K562 (cell line): ENCODE measurements around the gene TACSTD2. TPM values are rescaled to one million over a fixed set of nuclear protein-coding genes. Genes with fewer than 3 reads are reported as not detected.

Source experiments
- ATAC-seq: fragments of 200-7000 bp; cut with Tn5 transposase; 3 replicates; pipeline ENCODE4 v1.9.1; 2020; ENCODE audit warnings: moderate library complexity
- BruUV-seq: library from RNA; stranded (reverse); fragments of 400-500 nt; replicated peaks from 2 replicates; lab custom pipeline; 2021; lab: Mats Ljungman, UMichigan
- CTCF ChIA-PET: fragments of 300-600 bp; formaldehyde crosslinking; extraction: SDS; loops from one replicate; lab custom pipeline; 2021; ENCODE audit warnings: low intra/inter-chr PET ratio; lab: Yijun Ruan, JAX
- POLR2A ChIA-PET: fragments of 300-600, 350-650 bp; sonication (Branson Sonifier 250); formaldehyde crosslinking; extraction: SDS; loops from one replicate; lab custom pipeline; 2021; ENCODE audit warnings: antibody characterized with exemption, inconsistent platforms; lab: Yijun Ruan, JAX
- DNase-seq, 4 experiments: peaks; one replicate each; pipeline versions ENCODE4 v3.0.0 to v3.0.0-alpha.2; 2011 to 2018; ENCODE audit warnings: low spot score in 3 of 4, mixed read lengths in 3 of 4; ENCODE audit errors: extremely low read depth in 1 of 4
- FAIRE-seq: peaks from 2 replicates; lab custom pipeline; 2011; peaks lifted over from hg19 to GRCh38; lab: Jason Lieb, UNC
- H2AFZ ChIP-seq: 2 replicates; pipeline ENCODE4 v1.6.0; 2011; ENCODE audit warnings: low read depth, low read length, control low read depth, inconsistent platforms
- H3K27ac ChIP-seq: fragments of 200-600 bp; 3 replicates; pipeline ENCODE4 v1.8.0; 2011; ENCODE audit warnings: low read depth, mild to moderate bottlenecking, control low read depth, inconsistent platforms, low read length, moderate library complexity, mixed read lengths; ENCODE audit errors: extremely low read depth
- H3K27me3 ChIP-seq, 2 experiments: fragments of 300-600 bp in 1 of 2; 2 replicates in 1 of 2; 3 replicates in 1 of 2; pipeline versions ENCODE4 v1.6.0 to v1.8.0; 2011; ENCODE audit warnings: inconsistent platforms in 2 of 2, low read length in 2 of 2, mild to moderate bottlenecking in 1 of 2, mixed read lengths in 1 of 2, moderate library complexity in 1 of 2; ENCODE audit not compliant: control insufficient read depth in 2 of 2, insufficient read depth in 2 of 2
- H3K36me3 ChIP-seq: fragments of 300-600 bp; 3 replicates; pipeline ENCODE4 v1.8.0; 2011; ENCODE audit warnings: mild to moderate bottlenecking, low read length, inconsistent platforms; ENCODE audit not compliant: control insufficient read depth, insufficient read depth
- H3K4me1 ChIP-seq, 2 experiments: fragments of 200-600 bp in 1 of 2; replicated peaks in 1 of 2; 2 replicates in 1 of 2; 3 replicates in 1 of 2; pipeline versions ENCODE4 v1.5.1 to v1.8.0; 2011; ENCODE audit warnings: inconsistent platforms in 2 of 2, low read length in 2 of 2, mild to moderate bottlenecking in 1 of 2, mixed read lengths in 1 of 2, moderate library complexity in 1 of 2; ENCODE audit not compliant: control insufficient read depth in 2 of 2, insufficient read depth in 2 of 2
- H3K4me2 ChIP-seq: 2 replicates; pipeline ENCODE4 v1.6.1; 2011; ENCODE audit warnings: low read length, control low read depth, inconsistent platforms, mixed read lengths; ENCODE audit not compliant: insufficient read depth
- H3K4me3 ChIP-seq: fragments of 200-600 bp; sonication (generic), shearing (Covaris generic); 2 replicates; pipeline ENCODE4 v1.5.1; 2016; ENCODE audit warnings: control low read depth, inconsistent platforms
- H3K79me2 ChIP-seq: fragments of 200-600 bp; 3 replicates; pipeline ENCODE4 v1.8.0; 2011; ENCODE audit warnings: low read length, inconsistent platforms; ENCODE audit not compliant: control insufficient read depth, insufficient read depth
- H3K9ac ChIP-seq, 2 experiments: 2 replicates each; pipeline versions ENCODE4 v1.6.0 to v1.6.1; 2011; ENCODE audit warnings: low read depth in 2 of 2, low read length in 2 of 2, control low read depth in 1 of 2, inconsistent platforms in 1 of 2, mild to moderate bottlenecking in 1 of 2, mixed read lengths in 1 of 2; ENCODE audit not compliant: insufficient read depth in 1 of 2
- H3K9me1 ChIP-seq: one replicate; pipeline ENCODE4 v1.6.0; 2011; ENCODE audit warnings: inconsistent platforms, mild to moderate bottlenecking, low read length, moderate library complexity; ENCODE audit not compliant: control insufficient read depth, insufficient read depth
- H3K9me3 ChIP-seq: replicated peaks from 2 replicates; pipeline ENCODE4 v1.5.1; 2011; ENCODE audit warnings: low read depth, low read length, inconsistent platforms; ENCODE audit not compliant: control insufficient read depth, insufficient read depth
- H4K20me1 ChIP-seq: replicated peaks from 2 replicates; pipeline ENCODE4 v1.6.1; 2011; ENCODE audit warnings: low read length, inconsistent platforms, mixed read lengths; ENCODE audit not compliant: control insufficient read depth, insufficient read depth
- ARNT ChIP-seq, 2 experiments: fragments of 450-650 bp; IDR thresholded peaks; 2 replicates each; pipeline ENCODE4 v1.6.1; 2016; ENCODE audit warnings: mild to moderate bottlenecking in 1 of 2
- ESRRA ChIP-seq: fragments of 450-650 bp; IDR thresholded peaks from 2 replicates; pipeline ENCODE4 v1.6.1; 2014; ENCODE audit warnings: low read depth, mild to moderate bottlenecking, moderate library complexity, borderline replicate concordance
- EZH2 ChIP-seq: IDR thresholded peaks from 2 replicates; pipeline ENCODE4 v1.6.1; 2012; ENCODE audit warnings: low read depth, mild to moderate bottlenecking, inconsistent platforms, low read length, borderline replicate concordance
- KLF6 ChIP-seq: fragments of 250-450 bp; sonication (Bioruptor Pico); IDR thresholded peaks from 2 replicates; pipeline ENCODE4 v1.4.0; 2020; ENCODE audit warnings: mild to moderate bottlenecking, moderate library complexity, borderline replicate concordance
- NCOA4 ChIP-seq: fragments of 450-650 bp; IDR thresholded peaks from 2 replicates; pipeline ENCODE4 v1.6.1; 2018; ENCODE audit warnings: mild to moderate bottlenecking; ENCODE audit not compliant: partially characterized antibody
- TCFL5 ChIP-seq: fragments of 250-450 bp; sonication (Bioruptor Pico); conservative IDR thresholded peaks from 2 replicates; pipeline ENCODE4 v1.6.1; 2021; ENCODE audit warnings: mild to moderate bottlenecking, moderate library complexity, matching md5 sums
- ZNF143 ChIP-seq: sonication (generic); formaldehyde crosslinking; IDR thresholded peaks from 2 replicates; pipeline ENCODE4 v1.9.0; 2022; ENCODE audit warnings: mild to moderate bottlenecking, missing genetic modification reagents
- WGBS: fragments of 100-300 bp; shearing (Covaris generic); methylation state at CpG from one replicate; pipeline ENCODE4 v1.1.6; 2016; ENCODE audit warnings: low coverage, mixed read lengths; ENCODE audit not compliant: insufficient coverage; ENCODE audit errors: missing lambda C conversion rate; 5-methylcytosine and 5-hydroxymethylcytosine counted together
- in situ Hi-C: fragments of 300-500 bp; cut with MboI; formaldehyde crosslinking; loops from 4 replicates; pipeline ENCODE4 v1.15.0; 2018; ENCODE audit warnings: inconsistent platforms, mixed read lengths
- intact Hi-C: fragments of 100-400 bp; cut with micrococcal nuclease; formaldehyde crosslinking; loops from 2 replicates; pipeline ENCODE4 v1.14.2; 2022
- polyA plus RNA-seq, 8 experiments: library from polyadenylated mRNA; depleted of rRNA in 4 of 8; stranded (reverse) in 5 of 8; unstranded in 3 of 8; fragments of >200 nt; fragmentation: Nextera tagmentation in 2 of 8; fragmentation: Illumina TruSeq in 1 of 8; extraction: Ambion mirVana in 2 of 8; extraction: Trizol in 1 of 8; gene quantifications; 2 replicates each; pipeline versions ENCODE4 v1.2.1 to v1.2.3, GENCODE V29; 2011 to 2014; ENCODE audit warnings: inconsistent platforms in 1 of 8, missing spikeins in 1 of 8
- total RNA-seq, 7 experiments: library from RNA; depleted of rRNA in 6 of 7; stranded (reverse); fragments of >200 nt in 6 of 7; fragmentation: Illumina TruSeq in 2 of 7; extraction: Trizol in 2 of 7; gene quantifications; 2 replicates each; pipeline versions ENCODE4 v1.2.1 to v1.2.3, GENCODE V29; 2011 to 2021; ENCODE audit warnings: low replicate concordance in 1 of 7
- TF ChIP-seq, protein P1 (sequence below): fragments of 450-650 bp; formaldehyde crosslinking; conservative IDR thresholded peaks from 2 replicates; pipeline ENCODE4 v1.4.0; 2022; ENCODE audit warnings: mild to moderate bottlenecking, missing genetic modification characterization
- TF ChIP-seq, protein P2 (sequence below): sonication (generic); formaldehyde crosslinking; IDR thresholded peaks from 2 replicates; pipeline ENCODE4 v1.8.1; 2023; ENCODE audit warnings: mild to moderate bottlenecking, missing genetic modification reagents
- TF ChIP-seq, protein P3 (sequence below): sonication (generic); formaldehyde crosslinking; IDR thresholded peaks from 2 replicates; pipeline ENCODE4 v1.8.1; 2022; ENCODE audit warnings: missing genetic modification reagents
- TF ChIP-seq, protein P4 (sequence below): fragments of 250-450 bp; sonication (Bioruptor Pico); IDR thresholded peaks from 2 replicates; pipeline ENCODE4 v1.5.0; 2021
- TF ChIP-seq, protein P5 (sequence below): fragments of 450-650 bp; IDR thresholded peaks from 2 replicates; pipeline ENCODE4 v1.6.1; 2017; ENCODE audit warnings: antibody characterized with exemption, mild to moderate bottlenecking

TACSTD2 gene
- total and polyA plus RNA-seq, 9 of the 15 experiments (the other 6 are each of a cell fraction or from before 2014, with no cell fraction given), result 0.04 to 0.31 TPM; not detected in 7

DNA sequence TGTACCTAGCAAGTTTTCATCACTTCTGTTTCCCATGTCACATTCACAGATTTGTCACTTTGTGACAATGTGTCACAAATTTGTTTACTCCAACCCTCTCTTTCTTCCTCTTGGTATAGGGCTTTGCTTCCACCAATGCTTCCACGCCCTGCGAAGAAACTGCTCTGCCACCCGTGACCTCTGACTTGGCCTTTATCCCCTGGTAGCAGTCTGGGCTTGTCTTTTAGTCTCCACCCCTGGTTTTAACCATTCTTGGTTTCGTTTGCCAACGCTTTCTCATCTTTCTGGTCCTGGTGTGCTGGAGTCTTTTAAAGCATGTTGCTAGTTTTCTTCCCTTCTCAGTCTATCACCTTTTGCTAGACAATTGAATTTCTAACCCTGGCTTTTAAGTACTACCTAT, 8.1 kb downstream of the TACSTD2 start:
- Histone ChIP-seq H3K9me3 (no peaks in the 10 kb centered on the region), H3K27me3 (peaks cover 4 to 8% of the 10 kb centered on the region in 2 experiments; a peak in 2 of 5 replicates), H3K9me1 (no peaks in the 10 kb centered on the region), H3K79me2 (no peaks in the 10 kb centered on the region), H2AFZ (no peak overlapping the region), H3K27ac (no peak overlapping the region), H3K36me3 (no peaks in the 10 kb centered on the region), H3K4me1 (no peaks in the 10 kb centered on the region; a peak in 1 of 5 replicates), H3K4me3 (no peak overlapping the region), H3K9ac (no peak overlapping the region), H4K20me1 (no peaks in the 10 kb centered on the region), H3K4me2 (no peak overlapping the region)
- BruUV-seq, result no TSS peak
- POLR2A ChIA-PET, result interaction anchor here (1.1 kb wide), 2 partner anchors 18 to 21 kb away, joined by 3 read pairs; no protein-coding TSS in a partner anchor
- 25% methylated on average over 5 of the region's 5 CpGs for whole genome bisulfite sequencing
- CTCF ChIA-PET, result no interaction called here
- ATAC-seq (no peak), FAIRE-seq (no peak), DNase-seq (no peak)
- in situ Hi-C loops (no loop called here), intact Hi-C loops (no loop called here)
- TF ChIP-seq KLF6 (CRISPR knock-in tag), result no peak
- TF ChIP-seq, protein P1, sequence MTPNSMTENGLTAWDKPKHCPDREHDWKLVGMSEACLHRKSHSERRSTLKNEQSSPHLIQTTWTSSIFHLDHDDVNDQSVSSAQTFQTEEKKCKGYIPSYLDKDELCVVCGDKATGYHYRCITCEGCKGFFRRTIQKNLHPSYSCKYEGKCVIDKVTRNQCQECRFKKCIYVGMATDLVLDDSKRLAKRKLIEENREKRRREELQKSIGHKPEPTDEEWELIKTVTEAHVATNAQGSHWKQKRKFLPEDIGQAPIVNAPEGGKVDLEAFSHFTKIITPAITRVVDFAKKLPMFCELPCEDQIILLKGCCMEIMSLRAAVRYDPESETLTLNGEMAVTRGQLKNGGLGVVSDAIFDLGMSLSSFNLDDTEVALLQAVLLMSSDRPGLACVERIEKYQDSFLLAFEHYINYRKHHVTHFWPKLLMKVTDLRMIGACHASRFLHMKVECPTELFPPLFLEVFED (CRISPR knock-in tag), result no peak
- TF ChIP-seq TCFL5, result no peak
- TF ChIP-seq, protein P2, sequence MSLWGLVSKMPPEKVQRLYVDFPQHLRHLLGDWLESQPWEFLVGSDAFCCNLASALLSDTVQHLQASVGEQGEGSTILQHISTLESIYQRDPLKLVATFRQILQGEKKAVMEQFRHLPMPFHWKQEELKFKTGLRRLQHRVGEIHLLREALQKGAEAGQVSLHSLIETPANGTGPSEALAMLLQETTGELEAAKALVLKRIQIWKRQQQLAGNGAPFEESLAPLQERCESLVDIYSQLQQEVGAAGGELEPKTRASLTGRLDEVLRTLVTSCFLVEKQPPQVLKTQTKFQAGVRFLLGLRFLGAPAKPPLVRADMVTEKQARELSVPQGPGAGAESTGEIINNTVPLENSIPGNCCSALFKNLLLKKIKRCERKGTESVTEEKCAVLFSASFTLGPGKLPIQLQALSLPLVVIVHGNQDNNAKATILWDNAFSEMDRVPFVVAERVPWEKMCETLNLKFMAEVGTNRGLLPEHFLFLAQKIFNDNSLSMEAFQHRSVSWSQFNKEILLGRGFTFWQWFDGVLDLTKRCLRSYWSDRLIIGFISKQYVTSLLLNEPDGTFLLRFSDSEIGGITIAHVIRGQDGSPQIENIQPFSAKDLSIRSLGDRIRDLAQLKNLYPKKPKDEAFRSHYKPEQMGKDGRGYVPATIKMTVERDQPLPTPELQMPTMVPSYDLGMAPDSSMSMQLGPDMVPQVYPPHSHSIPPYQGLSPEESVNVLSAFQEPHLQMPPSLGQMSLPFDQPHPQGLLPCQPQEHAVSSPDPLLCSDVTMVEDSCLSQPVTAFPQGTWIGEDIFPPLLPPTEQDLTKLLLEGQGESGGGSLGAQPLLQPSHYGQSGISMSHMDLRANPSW (CRISPR knock-in tag), result no peak
- TF ChIP-seq, protein P3, sequence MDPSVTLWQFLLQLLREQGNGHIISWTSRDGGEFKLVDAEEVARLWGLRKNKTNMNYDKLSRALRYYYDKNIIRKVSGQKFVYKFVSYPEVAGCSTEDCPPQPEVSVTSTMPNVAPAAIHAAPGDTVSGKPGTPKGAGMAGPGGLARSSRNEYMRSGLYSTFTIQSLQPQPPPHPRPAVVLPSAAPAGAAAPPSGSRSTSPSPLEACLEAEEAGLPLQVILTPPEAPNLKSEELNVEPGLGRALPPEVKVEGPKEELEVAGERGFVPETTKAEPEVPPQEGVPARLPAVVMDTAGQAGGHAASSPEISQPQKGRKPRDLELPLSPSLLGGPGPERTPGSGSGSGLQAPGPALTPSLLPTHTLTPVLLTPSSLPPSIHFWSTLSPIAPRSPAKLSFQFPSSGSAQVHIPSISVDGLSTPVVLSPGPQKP (CRISPR knock-in tag), result no peak
- TF ChIP-seq ARNT (IDR thresholded peaks at IDR 0.05), result no peak
- TF ChIP-seq ZNF143 (CRISPR knock-in tag), result no peak
- no peak for TF ChIP-seq EZH2
- TF ChIP-seq ESRRA, result no peak
- TF ChIP-seq, protein P4, sequence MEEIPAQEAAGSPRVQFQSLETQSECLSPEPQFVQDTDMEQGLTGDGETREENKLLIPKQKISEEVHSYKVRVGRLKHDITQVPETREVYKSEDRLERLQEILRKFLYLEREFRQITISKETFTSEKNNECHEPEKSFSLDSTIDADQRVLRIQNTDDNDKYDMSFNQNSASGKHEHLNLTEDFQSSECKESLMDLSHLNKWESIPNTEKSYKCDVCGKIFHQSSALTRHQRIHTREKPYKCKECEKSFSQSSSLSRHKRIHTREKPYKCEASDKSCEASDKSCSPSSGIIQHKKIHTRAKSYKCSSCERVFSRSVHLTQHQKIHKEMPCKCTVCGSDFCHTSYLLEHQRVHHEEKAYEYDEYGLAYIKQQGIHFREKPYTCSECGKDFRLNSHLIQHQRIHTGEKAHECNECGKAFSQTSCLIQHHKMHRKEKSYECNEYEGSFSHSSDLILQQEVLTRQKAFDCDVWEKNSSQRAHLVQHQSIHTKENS, result no peak
- TF ChIP-seq, protein P5, sequence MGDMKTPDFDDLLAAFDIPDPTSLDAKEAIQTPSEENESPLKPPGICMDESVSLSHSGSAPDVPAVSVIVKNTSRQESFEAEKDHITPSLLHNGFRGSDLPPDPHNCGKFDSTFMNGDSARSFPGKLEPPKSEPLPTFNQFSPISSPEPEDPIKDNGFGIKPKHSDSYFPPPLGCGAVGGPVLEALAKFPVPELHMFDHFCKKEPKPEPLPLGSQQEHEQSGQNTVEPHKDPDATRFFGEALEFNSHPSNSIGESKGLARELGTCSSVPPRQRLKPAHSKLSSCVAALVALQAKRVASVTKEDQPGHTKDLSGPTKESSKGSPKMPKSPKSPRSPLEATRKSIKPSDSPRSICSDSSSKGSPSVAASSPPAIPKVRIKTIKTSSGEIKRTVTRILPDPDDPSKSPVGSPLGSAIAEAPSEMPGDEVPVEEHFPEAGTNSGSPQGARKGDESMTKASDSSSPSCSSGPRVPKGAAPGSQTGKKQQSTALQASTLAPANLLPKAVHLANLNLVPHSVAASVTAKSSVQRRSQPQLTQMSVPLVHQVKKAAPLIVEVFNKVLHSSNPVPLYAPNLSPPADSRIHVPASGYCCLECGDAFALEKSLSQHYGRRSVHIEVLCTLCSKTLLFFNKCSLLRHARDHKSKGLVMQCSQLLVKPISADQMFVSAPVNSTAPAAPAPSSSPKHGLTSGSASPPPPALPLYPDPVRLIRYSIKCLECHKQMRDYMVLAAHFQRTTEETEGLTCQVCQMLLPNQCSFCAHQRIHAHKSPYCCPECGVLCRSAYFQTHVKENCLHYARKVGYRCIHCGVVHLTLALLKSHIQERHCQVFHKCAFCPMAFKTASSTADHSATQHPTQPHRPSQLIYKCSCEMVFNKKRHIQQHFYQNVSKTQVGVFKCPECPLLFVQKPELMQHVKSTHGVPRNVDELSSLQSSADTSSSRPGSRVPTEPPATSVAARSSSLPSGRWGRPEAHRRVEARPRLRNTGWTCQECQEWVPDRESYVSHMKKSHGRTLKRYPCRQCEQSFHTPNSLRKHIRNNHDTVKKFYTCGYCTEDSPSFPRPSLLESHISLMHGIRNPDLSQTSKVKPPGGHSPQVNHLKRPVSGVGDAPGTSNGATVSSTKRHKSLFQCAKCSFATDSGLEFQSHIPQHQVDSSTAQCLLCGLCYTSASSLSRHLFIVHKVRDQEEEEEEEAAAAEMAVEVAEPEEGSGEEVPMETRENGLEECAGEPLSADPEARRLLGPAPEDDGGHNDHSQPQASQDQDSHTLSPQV, result no peak
- no peak for TF ChIP-seq NCOA4
